ENCODE data around the gene UGGT2. TPM values are rescaled to one million over a fixed set of nuclear protein-coding genes. Genes with fewer than 3 reads are reported as not detected.
"Not testable (repeated sequence)": the region's sequence is repeated elsewhere in the genome, so short reads cannot be mapped to it uniquely, and the experiment has no call there.

Gene UGGT2
- total RNA-seq, 4 donors from 2014 or later, result 17.5 to 29.9 (median 25.2) TPM

- H3K27me3 ChIP-seq, result no peaks in the 10 kb centered on the region
- no peaks in the 10 kb centered on the region for H3K9me3 ChIP-seq
- H3K27ac ChIP-seq, result no peak overlapping the region
- H3K4me3 ChIP-seq, result no peak overlapping the region
- no peaks in the 10 kb centered on the region for H3K4me1 ChIP-seq
- H3K36me3 ChIP-seq, result peaks cover 0 to 60% (median 0%) of the 10 kb centered on the region in 3 donors
- DNase-seq, result no peak
- TF ChIP-seq CTCF (IDR thresholded peaks at IDR 0.05), result no peak
These were observed 265.1 kb downstream of the UGGT2 start for GRCh38 chr13:95788100-95788463.

- no peaks in the 10 kb centered on the region for H3K9me3 ChIP-seq
- DNase-seq, result no peak
- no peak overlapping the region for H3K4me3 ChIP-seq
- TF ChIP-seq POLR2A (IDR thresholded peaks at IDR 0.05) (no peak), CTCF (IDR thresholded peaks at IDR 0.05) (no peak)
- H3K36me3 ChIP-seq, result peaks cover 0 to 54% (median 0%) of the 10 kb centered on the region in 3 donors
- no peak overlapping the region for H3K27ac ChIP-seq
- H3K27me3 ChIP-seq, result no peaks in the 10 kb centered on the region
- H3K4me1 ChIP-seq, result no peaks in the 10 kb centered on the region
These were observed 265.7 kb downstream of the UGGT2 start for GRCh38 chr13:95787356-95788099.

- Histone ChIP-seq H3K4me1 (no peaks in the 10 kb centered on the region), H3K9me3 (no peaks in the 10 kb centered on the region), H3K4me3 (no peak overlapping the region), H3K27ac (no peak overlapping the region), H3K27me3 (no peaks in the 10 kb centered on the region), H3K36me3 (peaks cover 0 to 46% (median 0%) of the 10 kb centered on the region in 3 donors)
- DNase-seq, result no peak
- TF ChIP-seq CTCF (IDR thresholded peaks at IDR 0.05), result no peak
- TF ChIP-seq POLR2A (IDR thresholded peaks at IDR 0.05), result no peak
These were observed 268.3 kb downstream of the UGGT2 start for GRCh38 chr13:95784900-95785290.

GRCh38 chr13:95784161-95784899 lies 268.9 kb downstream of the UGGT2 start:
- Histone ChIP-seq H3K36me3 (peaks cover 0 to 44% (median 0%) of the 10 kb centered on the region in 3 donors), H3K4me3 (no peak overlapping the region), H3K9me3 (no peaks in the 10 kb centered on the region), H3K27ac (no peak overlapping the region), H3K27me3 (no peaks in the 10 kb centered on the region), H3K4me1 (no peaks in the 10 kb centered on the region)
- no peak for TF ChIP-seq POLR2A (IDR thresholded peaks at IDR 0.05)
- no peak for TF ChIP-seq CTCF (IDR thresholded peaks at IDR 0.05)
- DNase-seq, result no peak

- Histone ChIP-seq H3K27me3 (no peaks in the 10 kb centered on the region), H3K4me3 (no peak overlapping the region), H3K9me3 (no peaks in the 10 kb centered on the region), H3K27ac (no peak overlapping the region), H3K4me1 (no peaks in the 10 kb centered on the region), H3K36me3 (peaks cover 0 to 38% (median 0%) of the 10 kb centered on the region in 3 donors)
- TF ChIP-seq CTCF (IDR thresholded peaks at IDR 0.05) (no peak), POLR2A (IDR thresholded peaks at IDR 0.05) (no peak)
- no peak for DNase-seq
These were observed 269.5 kb downstream of the UGGT2 start for GRCh38 chr13:95783747-95784146.

- H3K27ac ChIP-seq, H3K9me3 ChIP-seq, DNase-seq, H3K27me3 ChIP-seq, H3K4me3 ChIP-seq, H3K4me1 ChIP-seq: not testable (repeated sequence)
- peaks cover 0 to 24% (median 0%) of the 10 kb centered on the region in 3 donors for H3K36me3 ChIP-seq
These were observed 271.3 kb downstream of the UGGT2 start for GRCh38 chr13:95781940-95782339.

All from Peyer's patch (tissue), 4 donors.